ENCODE measurements around the gene CC2D1B. TPM values are rescaled to one million over a fixed set of nuclear protein-coding genes. Genes with fewer than 3 reads are reported as not detected.

CC2D1B gene
- total RNA-seq, 2 experiments from 2014 or later, result 35.9 to 37.2 TPM

- CTCF ChIA-PET, result interaction anchor here (0.6 kb wide), 1 partner anchor 739 kb away, joined by 4 read pairs; no protein-coding TSS in a partner anchor
- POLR2A ChIA-PET, result no interaction called here
Measured at GRCh38 chr1:52323731-52324130, 42.3 kb downstream of the CC2D1B start.

DNA sequence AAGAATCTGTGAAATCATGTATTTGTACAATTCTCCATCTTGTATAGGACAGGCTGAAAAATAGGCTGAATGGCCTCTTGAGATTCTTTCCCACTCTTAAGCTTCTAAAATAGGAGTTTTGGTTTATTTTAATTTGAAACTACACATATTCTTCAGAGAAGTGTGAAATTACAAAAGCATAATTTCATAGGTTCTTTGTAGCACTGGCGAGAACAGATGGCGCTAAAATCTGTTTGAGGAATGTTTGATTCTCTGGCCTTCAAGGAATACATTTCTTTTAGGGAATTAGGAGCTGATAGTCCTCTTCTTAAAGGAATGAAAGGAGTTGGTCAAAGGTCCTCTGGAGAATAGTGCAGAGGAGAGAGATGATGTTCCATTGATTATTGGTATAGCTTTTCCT, 44.9 kb downstream of the CC2D1B start:
- CTCF ChIA-PET, result no interaction called here

GRCh38 chr1:52306227-52307006, 59.6 kb downstream of the CC2D1B start:
- CTCF ChIA-PET, result interaction anchor here (1.2 kb wide), 1 partner anchor 10 kb away, joined by 4 read pairs; no protein-coding TSS in a partner anchor
- POLR2A ChIA-PET, result no interaction called here

More for the DNA sequence above, 44.9 kb downstream of the CC2D1B start:
- POLR2A ChIA-PET, result no interaction called here

GRCh38 chr1:52305417-52306226, 60.4 kb downstream of the CC2D1B start:
- POLR2A ChIA-PET, result no interaction called here
- CTCF ChIA-PET, result no interaction called here

Other genes starting within 250 kb of the CC2D1B start
- gene ZFYVE9, start 224.1 kb downstream of the CC2D1B start, total RNA-seq, result 1 to 10 TPM; 3.8 to 4.2 TPM
- 10 to 100 TPM; 42.0 to 43.7 TPM for gene ORC1, start 38.2 kb upstream of the CC2D1B start, total RNA-seq
- 100 to 1,000 TPM; 117 to 121 TPM for gene PRPF38A, start 38.4 kb upstream of the CC2D1B start, total RNA-seq
- 10 to 100 TPM; 43.8 to 50.2 TPM for gene TUT4, start 186.9 kb upstream of the CC2D1B start, total RNA-seq
- 10 to 100 TPM; 26.6 to 27.8 TPM for gene GPX7, start 236.2 kb upstream of the CC2D1B start, total RNA-seq